Stomach smooth muscle (tissue), 2 donors: Measurements from ENCODE around the gene SPOPL.
"Not testable (repeated sequence)": the region's sequence is repeated elsewhere in the genome, so short reads cannot be mapped to it uniquely, and the experiment has no call there.

Experiments
- H3K27ac ChIP-seq: one replicate; pipeline ENCODE4 v1.7.0; 2013; ENCODE audit warnings: mild to moderate bottlenecking, low read length, inconsistent platforms
- H3K27me3 ChIP-seq, 2 donors: one replicate each; pipeline ENCODE4 v1.7.0; 2013; ENCODE audit warnings: low read length in 2 of 2; ENCODE audit not compliant: insufficient read depth in 2 of 2, control insufficient read depth in 1 of 2
- H3K36me3 ChIP-seq, 2 donors: one replicate each; pipeline ENCODE4 v1.7.0; 2013; ENCODE audit warnings: low read length in 2 of 2; ENCODE audit not compliant: control insufficient read depth in 2 of 2, insufficient read depth in 2 of 2
- H3K4me1 ChIP-seq: one replicate; pipeline ENCODE4 v1.7.0; 2013; ENCODE audit warnings: low read length; ENCODE audit not compliant: control insufficient read depth, insufficient read depth
- H3K4me3 ChIP-seq, 2 donors: one replicate each; pipeline ENCODE4 v1.7.0; 2013; ENCODE audit warnings: low read length in 2 of 2
- H3K9ac ChIP-seq, 2 donors: one replicate each; pipeline ENCODE4 v1.7.0; 2013; ENCODE audit warnings: low read length in 2 of 2, mild to moderate bottlenecking in 1 of 2
- H3K9me3 ChIP-seq, 2 donors: one replicate each; pipeline ENCODE4 v1.7.0; 2013; ENCODE audit warnings: low read length in 2 of 2; ENCODE audit not compliant: control insufficient read depth in 2 of 2
- donor health status: healthy.
- donor health status: Pancreatic carcinoma.

Gene SPOPL

DNA sequence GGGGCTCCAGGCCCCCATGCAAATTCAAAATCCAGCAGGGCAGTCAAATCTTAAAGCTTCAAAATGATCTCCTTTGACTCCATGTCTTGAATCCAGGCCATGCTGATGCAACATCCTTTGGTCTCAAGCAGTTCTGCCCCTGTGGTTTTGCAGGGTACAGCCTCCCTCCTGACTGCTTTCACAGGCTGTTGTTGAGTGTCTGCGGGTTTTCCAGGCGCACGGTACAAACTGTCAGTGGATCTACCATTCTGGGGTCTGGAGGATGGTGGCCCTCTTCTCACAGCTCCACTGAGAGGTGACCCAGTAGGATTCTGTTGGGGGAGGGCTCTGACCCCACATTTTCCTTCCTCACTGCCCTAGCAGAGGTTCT, 22.1 kb downstream of the SPOPL start:
- not testable (repeated sequence) for H3K9me3 ChIP-seq, H3K4me1 ChIP-seq, H3K4me3 ChIP-seq, H3K27me3 ChIP-seq, H3K27ac ChIP-seq, H3K9ac ChIP-seq, H3K36me3 ChIP-seq

DNA sequence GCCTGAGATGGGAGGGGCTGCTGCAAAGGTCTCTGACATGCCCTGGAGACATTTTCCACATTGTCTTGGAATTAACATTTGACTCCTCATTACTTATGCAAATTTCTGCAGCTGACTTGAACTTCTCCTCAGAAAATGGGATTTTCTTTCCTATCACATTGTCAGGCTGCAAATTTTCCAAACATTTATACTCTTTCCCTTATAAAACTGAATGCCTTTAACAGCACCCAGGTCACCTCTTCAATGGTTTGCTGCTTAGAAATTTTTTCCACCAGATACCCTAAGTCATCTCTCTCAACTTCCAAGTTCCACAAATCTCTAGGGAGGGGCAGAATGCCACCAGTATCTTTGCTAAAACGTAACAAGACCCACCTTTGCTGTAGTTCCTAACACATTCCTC, 22.8 kb downstream of the SPOPL start:
- H3K36me3 ChIP-seq, H3K4me3 ChIP-seq, H3K4me1 ChIP-seq, H3K9ac ChIP-seq, H3K9me3 ChIP-seq, H3K27ac ChIP-seq, H3K27me3 ChIP-seq: not testable (repeated sequence)

DNA sequence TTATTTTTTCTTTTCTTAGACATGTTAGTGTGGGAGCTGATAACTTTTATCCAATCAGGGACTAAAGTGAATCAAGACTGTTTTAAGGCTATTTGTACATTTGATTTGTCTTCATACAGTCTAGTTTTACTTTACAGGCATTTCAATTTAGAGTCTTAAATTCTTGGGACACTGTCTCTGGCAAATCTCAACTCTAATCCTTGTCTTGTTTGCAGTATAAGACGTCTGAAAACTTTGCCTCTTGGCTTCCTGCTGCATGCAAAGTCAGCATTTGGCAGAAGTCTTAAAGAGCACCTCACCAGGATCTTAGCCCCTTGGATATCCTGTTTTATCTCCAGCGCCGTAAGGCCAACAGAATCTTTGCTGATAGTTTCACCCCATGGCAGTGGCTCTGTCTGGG, 30.3 kb downstream of the SPOPL start:
- H3K4me1 ChIP-seq: peaks cover 4% of the 10 kb centered on the region
- H3K27me3 ChIP-seq: no peaks in the 10 kb centered on the region
- H3K36me3 ChIP-seq: no peaks in the 10 kb centered on the region
- H3K27ac ChIP-seq: no peak overlapping the region
- no peak overlapping the region for H3K9ac ChIP-seq
- H3K9me3 ChIP-seq: no peaks in the 10 kb centered on the region
- no peak overlapping the region for H3K4me3 ChIP-seq

DNA sequence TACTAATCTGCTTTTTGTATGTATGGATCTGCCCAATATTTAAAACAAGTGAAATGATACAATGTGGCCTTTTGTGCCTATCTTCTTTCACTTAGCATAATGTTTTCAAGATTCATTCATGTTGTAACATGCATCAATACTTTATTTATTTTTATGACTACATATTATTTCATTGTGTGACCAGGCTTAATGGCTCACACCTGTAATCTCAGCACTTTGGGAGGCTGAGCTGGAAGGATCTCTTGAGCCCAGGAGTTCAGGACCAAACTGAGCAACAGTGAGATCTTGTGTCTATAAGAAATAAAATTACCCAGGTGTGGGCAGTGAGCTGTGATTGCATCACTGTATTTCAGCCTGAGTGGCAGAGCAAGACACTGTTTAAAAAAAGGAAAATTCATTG, 33.2 kb downstream of the SPOPL start:
- H3K4me1 ChIP-seq: peaks cover 4% of the 10 kb centered on the region
- no peaks in the 10 kb centered on the region for H3K36me3 ChIP-seq
- no peaks in the 10 kb centered on the region for H3K9me3 ChIP-seq
- H3K27me3 ChIP-seq: no peaks in the 10 kb centered on the region
- H3K9ac ChIP-seq: no peak overlapping the region
- no peak overlapping the region for H3K4me3 ChIP-seq
- H3K27ac ChIP-seq: no peak overlapping the region

GRCh38 chr2:138536302-138536701, 34.7 kb downstream of the SPOPL start:
- no peak overlapping the region for H3K9ac ChIP-seq
- H3K9me3 ChIP-seq: no peaks in the 10 kb centered on the region
- H3K27ac ChIP-seq: no peak overlapping the region
- no peak overlapping the region for H3K4me3 ChIP-seq
- H3K4me1 ChIP-seq: peaks cover 4% of the 10 kb centered on the region
- no peaks in the 10 kb centered on the region for H3K27me3 ChIP-seq
- no peaks in the 10 kb centered on the region for H3K36me3 ChIP-seq

GRCh38 chr2:138536740-138537139, 35.2 kb downstream of the SPOPL start:
- peaks cover 4% of the 10 kb centered on the region for H3K4me1 ChIP-seq
- no peak overlapping the region for H3K4me3 ChIP-seq
- H3K9me3 ChIP-seq: no peaks in the 10 kb centered on the region
- H3K27ac ChIP-seq: no peak overlapping the region
- no peaks in the 10 kb centered on the region for H3K27me3 ChIP-seq
- H3K36me3 ChIP-seq: no peaks in the 10 kb centered on the region
- no peak overlapping the region for H3K9ac ChIP-seq

DNA sequence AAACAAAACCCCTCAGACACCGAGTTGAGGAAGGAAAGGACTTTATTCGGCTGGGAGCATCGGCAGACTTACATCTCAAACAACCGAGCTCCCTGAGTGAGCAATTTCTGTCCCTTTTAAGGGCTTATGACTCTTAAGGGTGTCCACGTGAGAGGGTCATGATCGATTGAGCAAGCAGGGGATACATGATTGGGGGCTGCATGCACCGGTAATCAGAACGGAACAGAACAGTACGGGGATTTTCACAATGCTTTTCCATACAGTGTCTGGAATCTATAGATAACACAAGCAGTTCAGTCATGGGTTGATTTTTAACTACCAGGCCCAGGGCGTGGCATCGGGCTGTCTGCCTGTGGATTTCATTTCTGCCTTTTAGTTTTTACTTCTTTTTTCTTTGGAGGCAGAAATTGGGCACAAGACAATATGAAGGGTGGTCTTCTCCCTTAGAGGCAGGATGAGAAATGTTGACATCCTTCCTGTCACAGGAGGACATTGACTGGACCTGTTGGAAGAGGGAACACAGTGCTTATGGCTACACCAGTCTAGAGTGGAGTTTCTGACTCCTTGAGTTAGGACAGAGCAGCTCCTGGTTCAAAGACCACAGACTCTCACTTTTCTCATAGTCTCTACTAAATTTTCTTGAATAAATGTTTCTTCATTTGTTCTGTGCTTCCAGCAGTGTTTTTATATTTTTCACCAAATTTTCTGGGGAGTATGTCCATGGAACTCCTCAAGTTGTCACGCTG, 35.8 kb downstream of the SPOPL start:
- H3K9me3 ChIP-seq: no peaks in the 10 kb centered on the region
- H3K9ac ChIP-seq: no peak overlapping the region
- H3K4me1 ChIP-seq: peaks cover 2% of the 10 kb centered on the region
- no peaks in the 10 kb centered on the region for H3K27me3 ChIP-seq
- no peak overlapping the region for H3K4me3 ChIP-seq
- no peak overlapping the region for H3K27ac ChIP-seq
- H3K36me3 ChIP-seq: no peaks in the 10 kb centered on the region

- H3K27ac ChIP-seq, H3K9ac ChIP-seq, H3K36me3 ChIP-seq, H3K4me1 ChIP-seq, H3K4me3 ChIP-seq, H3K27me3 ChIP-seq, H3K9me3 ChIP-seq: not testable (repeated sequence)
Measured at GRCh38 chr2:138544206-138544605, 42.6 kb downstream of the SPOPL start.

DNA sequence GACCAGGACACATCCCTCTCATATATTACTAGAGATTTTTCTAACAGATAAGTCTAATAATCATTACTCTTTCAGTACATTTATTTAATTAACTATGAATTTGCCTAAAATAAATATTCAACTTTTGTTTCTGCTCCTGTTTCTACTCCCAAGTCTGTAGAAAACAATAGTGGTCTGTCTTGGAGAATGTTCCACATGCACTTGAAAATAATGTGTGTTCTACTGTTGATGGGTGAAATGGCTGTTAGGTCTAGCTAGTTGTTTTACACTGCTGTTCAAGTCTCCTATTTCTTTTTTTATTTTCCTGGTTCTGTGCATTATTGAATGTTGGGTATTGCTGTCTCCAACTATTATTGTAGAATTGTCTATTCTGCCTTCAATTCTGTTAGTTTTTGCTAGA, 47.2 kb downstream of the SPOPL start:
- H3K9ac ChIP-seq: no peak overlapping the region
- H3K4me1 ChIP-seq: no peaks in the 10 kb centered on the region

DNA sequence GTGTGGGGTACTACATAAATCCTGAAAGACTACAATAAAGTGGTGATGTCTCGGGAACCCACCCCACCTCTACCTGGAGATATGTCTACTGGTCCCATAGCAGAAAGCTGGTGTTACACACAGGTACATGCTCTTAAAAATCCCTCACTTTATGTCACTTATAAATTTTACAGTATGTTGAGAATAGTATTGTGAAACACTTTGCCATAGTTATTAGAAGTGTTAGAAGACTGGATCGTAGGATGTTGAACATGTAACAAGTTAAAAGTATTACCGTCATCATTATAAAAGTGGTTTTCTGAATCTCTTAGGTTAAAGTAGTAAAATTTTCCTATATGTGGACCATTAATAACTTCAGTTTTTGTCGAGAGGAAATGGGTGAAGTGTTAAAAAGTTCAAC, 48.6 kb downstream of the SPOPL start:
- Histone ChIP-seq H3K9ac (no peak overlapping the region), H3K36me3 (peaks cover 9 to 14% of the 10 kb centered on the region in 2 donors), H3K4me1 (no peaks in the 10 kb centered on the region), H3K27me3 (no peaks in the 10 kb centered on the region), H3K27ac (no peak overlapping the region), H3K4me3 (no peak overlapping the region), H3K9me3 (no peaks in the 10 kb centered on the region)

More for the DNA sequence above, 47.2 kb downstream of the SPOPL start:
- no peak overlapping the region for H3K4me3 ChIP-seq
- H3K27ac ChIP-seq: no peak overlapping the region
- no peaks in the 10 kb centered on the region for H3K27me3 ChIP-seq
- no peaks in the 10 kb centered on the region for H3K9me3 ChIP-seq
- H3K36me3 ChIP-seq: peaks cover 5 to 6% of the 10 kb centered on the region in 2 donors

GRCh38 chr2:138550670-138551287, 49.2 kb downstream of the SPOPL start:
- Histone ChIP-seq H3K27me3 (no peaks in the 10 kb centered on the region), H3K36me3 (peaks cover 9 to 14% of the 10 kb centered on the region in 2 donors), H3K9me3 (no peaks in the 10 kb centered on the region), H3K4me1 (no peaks in the 10 kb centered on the region), H3K27ac (no peak overlapping the region), H3K9ac (no peak overlapping the region), H3K4me3 (no peak overlapping the region)
